GM18909 (cell line): ENCODE results near the gene SEZ6L2.

Experiments used
- ATAC-seq: cut with Tn5 transposase; IDR thresholded peaks from one replicate; pipeline ENCODE4 v1.9.1; 2021; ENCODE audit warnings: mild to moderate bottlenecking; ENCODE audit not compliant: unreplicated experiment, poor library complexity

SEZ6L2 gene

DNA sequence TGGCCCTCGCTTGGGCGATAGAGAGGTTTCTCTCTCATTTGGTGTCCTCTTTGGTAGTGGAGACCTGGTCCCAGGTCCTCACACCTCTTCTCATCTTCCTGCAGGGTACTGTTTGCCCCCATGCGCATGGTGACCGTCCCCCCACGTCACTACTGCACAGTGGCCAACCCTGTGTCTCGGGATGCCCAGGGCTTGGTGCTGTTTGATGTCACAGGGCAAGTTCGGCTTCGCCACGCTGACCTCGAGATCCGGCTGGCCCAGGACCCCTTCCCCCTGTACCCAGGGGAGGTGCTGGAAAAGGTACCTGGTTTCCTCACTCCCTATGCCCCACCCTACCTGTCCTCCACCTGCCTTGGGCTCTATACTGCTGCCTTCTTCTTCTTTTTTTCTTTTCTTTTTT is 68.6 kb downstream of the SEZ6L2 start:
- no peak for ATAC-seq

DNA sequence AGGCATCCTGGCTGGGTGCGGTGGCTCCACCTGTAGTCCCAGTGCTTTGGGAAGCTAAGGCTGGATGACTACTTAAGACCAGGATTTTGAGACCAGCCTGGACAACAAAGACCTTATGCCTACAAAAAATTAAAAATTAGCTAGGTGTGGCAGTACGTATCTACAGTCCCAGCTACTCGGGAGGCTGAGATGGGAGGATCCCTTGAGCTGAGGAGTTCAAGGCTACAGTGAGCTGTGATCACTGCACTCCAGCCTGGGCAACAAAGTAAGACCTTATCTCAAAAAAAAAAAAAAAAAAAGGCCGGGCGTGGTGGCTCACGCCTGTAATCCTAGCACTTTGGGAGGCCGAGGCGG is 73.0 kb downstream of the SEZ6L2 start:
- ATAC-seq = no peak

DNA sequence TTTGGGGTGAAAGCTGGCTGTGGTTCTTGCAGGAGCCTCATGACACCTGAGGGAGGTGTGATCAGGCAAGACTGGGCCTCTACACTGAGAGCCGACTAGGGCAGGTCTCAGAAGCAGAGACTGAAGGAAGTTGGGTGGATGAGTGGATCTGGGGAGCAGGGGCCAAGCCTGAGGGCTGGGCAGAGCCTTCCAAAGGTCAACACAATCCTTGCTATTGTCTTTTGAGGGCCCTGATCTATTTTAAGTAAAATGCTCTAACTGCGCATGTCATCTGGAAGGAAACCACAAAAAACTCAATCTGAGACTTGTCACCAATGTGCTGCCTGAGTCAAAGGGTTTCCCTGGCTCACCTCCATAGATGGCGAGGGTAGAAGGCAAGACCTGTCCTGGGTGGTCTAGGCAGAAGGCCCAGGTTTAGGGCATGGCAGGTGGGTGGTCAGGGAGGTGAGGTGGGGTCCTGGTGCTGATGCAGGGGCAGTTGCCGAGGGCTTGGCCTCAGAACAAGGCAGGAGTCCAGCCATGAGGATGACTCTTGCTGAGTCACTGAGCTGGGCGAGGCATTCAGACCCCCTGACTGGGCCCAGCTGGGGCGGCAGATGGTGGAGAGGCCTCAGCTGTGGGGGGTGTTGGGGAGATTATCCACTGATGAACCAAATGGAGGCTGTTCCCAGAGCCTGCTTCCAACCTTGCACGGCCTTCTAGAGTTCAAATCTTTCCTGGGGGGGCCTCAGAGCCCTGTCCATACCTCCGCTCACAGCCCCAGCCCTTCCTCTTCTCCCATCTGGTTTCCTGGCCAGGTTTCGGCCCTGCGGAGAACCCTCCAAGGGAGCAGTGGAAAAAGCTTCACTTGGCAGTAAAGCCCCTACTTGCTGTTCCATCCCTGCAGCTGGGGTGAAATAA is 74.0 kb downstream of the SEZ6L2 start:
- no peak for ATAC-seq

DNA sequence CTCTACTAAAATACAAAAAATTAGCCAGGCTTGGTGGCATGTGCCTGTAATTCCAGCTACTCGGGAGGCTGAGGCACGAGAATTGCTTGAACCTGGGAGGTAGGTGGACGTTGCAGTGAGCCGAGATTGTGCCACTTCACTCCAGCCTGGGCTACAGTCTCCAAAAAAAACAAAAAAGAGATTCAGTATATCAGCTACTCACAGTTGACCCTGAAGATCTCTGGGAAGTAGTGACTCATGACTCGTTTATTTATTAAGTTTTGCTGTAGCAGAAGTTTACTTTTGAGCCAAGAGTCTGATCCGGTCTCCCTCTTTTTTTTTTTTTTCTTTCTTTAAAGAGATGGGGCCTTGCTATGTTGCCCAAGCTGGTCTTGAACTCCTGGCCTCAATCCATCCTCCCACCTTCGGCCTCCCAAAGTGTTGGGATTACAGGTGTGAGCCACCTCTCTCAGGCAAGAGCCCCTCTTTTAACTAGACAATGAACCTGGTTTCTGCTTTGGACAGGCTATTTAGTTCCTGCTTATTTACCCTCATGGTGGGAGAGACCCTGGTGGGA is 74.7 kb downstream of the SEZ6L2 start:
- no peak for ATAC-seq

DNA sequence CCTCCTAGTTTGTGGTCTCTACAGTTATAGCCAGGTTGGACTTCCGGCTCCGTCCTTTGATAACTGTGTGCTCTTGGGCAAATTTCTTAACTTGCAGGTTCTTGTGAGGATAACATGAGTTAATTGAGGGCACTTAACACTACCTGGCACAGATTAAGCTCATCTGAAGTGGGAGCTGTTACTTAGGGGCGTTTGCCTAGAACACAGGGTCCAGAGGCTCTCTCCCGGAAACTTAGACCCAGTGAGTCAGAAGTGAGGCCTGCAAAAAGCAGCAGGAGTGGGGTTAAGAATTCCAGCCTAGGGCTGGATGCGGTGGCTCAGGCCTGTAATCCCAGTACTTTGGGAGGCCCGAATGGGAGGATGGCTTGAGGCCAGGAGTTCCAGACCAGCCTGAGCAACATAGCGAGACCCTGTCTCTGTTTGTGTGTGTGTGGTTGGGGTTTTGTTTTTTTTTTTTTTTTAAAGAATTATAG is 77.7 kb downstream of the SEZ6L2 start:
- ATAC-seq = no peak
